Loucy (cell line): Measurements from ENCODE around the gene CRACR2A.

Experiments
- H2AFZ ChIP-seq: fragments of 200-600 bp; sonication (generic); 2 replicates; pipeline ENCODE4 v1.6.0; 2016; ENCODE audit warnings: antibody characterized with exemption, mild to moderate bottlenecking, low read length, moderate library complexity
- H3F3A ChIP-seq: fragments of 200-600 bp; 2 replicates; pipeline ENCODE4 v1.6.0; 2016; ENCODE audit warnings: antibody characterized with exemption, low read depth, mild to moderate bottlenecking
- H3K27me3 ChIP-seq: fragments of 200-600 bp; sonication (generic); 2 replicates; pipeline ENCODE4 v1.6.1; 2014; ENCODE audit warnings: low read length, mild to moderate bottlenecking; ENCODE audit not compliant: insufficient read depth, poor library complexity, severe bottlenecking
- H3K36me3 ChIP-seq: fragments of 200-600 bp; sonication (generic); 2 replicates; pipeline ENCODE4 v1.6.1; 2016; ENCODE audit warnings: low read length; ENCODE audit not compliant: insufficient read depth
- H3K4me1 ChIP-seq: fragments of 200-600 bp; sonication (generic); 2 replicates; pipeline ENCODE4 v1.5.1; 2014; ENCODE audit warnings: low read length, mild to moderate bottlenecking; ENCODE audit not compliant: insufficient read depth, poor library complexity, severe bottlenecking
- H3K4me2 ChIP-seq: fragments of 200-600 bp; sonication (generic); 2 replicates; pipeline ENCODE4 v1.6.0; 2014; ENCODE audit warnings: antibody characterized with exemption, low read length, low read depth, mild to moderate bottlenecking; ENCODE audit not compliant: poor library complexity, severe bottlenecking
- H3K4me3 ChIP-seq: fragments of 200-600 bp; sonication (generic); 2 replicates; pipeline ENCODE4 v1.5.1; 2014; ENCODE audit warnings: low read length, mild to moderate bottlenecking, mixed read lengths; ENCODE audit not compliant: poor library complexity, severe bottlenecking
- H3K79me2 ChIP-seq: fragments of 200-600 bp; sonication (generic); 2 replicates; pipeline ENCODE4 v1.6.1; 2014; ENCODE audit warnings: low read length; ENCODE audit not compliant: insufficient read depth
- H3K9ac ChIP-seq: fragments of 200-600 bp; sonication (generic); 2 replicates; pipeline ENCODE4 v1.6.0; 2014; ENCODE audit warnings: mild to moderate bottlenecking, low read depth, low read length, moderate library complexity; ENCODE audit not compliant: poor library complexity, severe bottlenecking
- H3K9me2 ChIP-seq: fragments of 200-600 bp; sonication (generic); replicated peaks from 2 replicates; pipeline ENCODE4 v1.6.1; 2016; ENCODE audit warnings: low read depth, low read length, mixed read lengths
- H3K9me3 ChIP-seq: fragments of 200-600 bp; sonication (generic); 2 replicates; pipeline ENCODE4 v1.6.1; 2014; ENCODE audit warnings: mild to moderate bottlenecking, antibody characterized with exemption, low read length, low read depth; ENCODE audit not compliant: insufficient read depth
- H4K20me1 ChIP-seq: fragments of 200-600 bp; sonication (generic); 2 replicates; pipeline ENCODE4 v1.6.0; 2014; ENCODE audit warnings: antibody characterized with exemption, low read length, mild to moderate bottlenecking; ENCODE audit not compliant: insufficient read depth, poor library complexity, severe bottlenecking
- CTCF ChIP-seq: fragments of 200-600 bp; sonication (generic); conservative IDR thresholded peaks from 2 replicates; pipeline ENCODE4 v1.5.1; 2014; ENCODE audit warnings: mild to moderate bottlenecking, antibody characterized with exemption, low read length
- EZH2phosphoT487 ChIP-seq: fragments of 200-600 bp; IDR thresholded peaks from 2 replicates; pipeline ENCODE4 v1.6.1; 2018; ENCODE audit warnings: antibody characterized with exemption, mild to moderate bottlenecking, moderate library complexity, borderline replicate concordance

CRACR2A gene

GRCh38 chr12:3634348-3634747 lies 118.6 kb downstream of the CRACR2A start:
- Histone ChIP-seq H3F3A (no peaks in the 10 kb centered on the region), H4K20me1 (no peaks in the 10 kb centered on the region), H3K4me3 (no peak overlapping the region), H3K9me3 (no peaks in the 10 kb centered on the region), H3K4me2 (no peak overlapping the region), H3K27me3 (no peaks in the 10 kb centered on the region), H3K9ac (no peak overlapping the region), H3K9me2 (no peaks in the 10 kb centered on the region), H3K4me1 (peaks cover 9% of the 10 kb centered on the region), H3K36me3 (no peaks in the 10 kb centered on the region; the same call in 1 of the 2 replicates), H2AFZ (no peak overlapping the region), H3K79me2 (no peaks in the 10 kb centered on the region)
- TF ChIP-seq CTCF (no peak), EZH2phosphoT487 (no peak)

- H3K4me2 ChIP-seq, result no peak overlapping the region
- no peaks in the 10 kb centered on the region for H3K79me2 ChIP-seq
- H4K20me1 ChIP-seq, result no peaks in the 10 kb centered on the region
- H3F3A ChIP-seq, result no peaks in the 10 kb centered on the region
- TF ChIP-seq CTCF (no peak), EZH2phosphoT487 (no peak)
- H3K36me3 ChIP-seq, result no peaks in the 10 kb centered on the region; the same call in 1 of the 2 replicates
- H3K4me1 ChIP-seq, result peaks cover 9% of the 10 kb centered on the region
- no peak overlapping the region for H3K4me3 ChIP-seq
- H3K27me3 ChIP-seq, result no peaks in the 10 kb centered on the region
- H3K9me2 ChIP-seq, result no peaks in the 10 kb centered on the region
- no peak overlapping the region for H3K9ac ChIP-seq
- H2AFZ ChIP-seq, result no peak overlapping the region
- no peaks in the 10 kb centered on the region for H3K9me3 ChIP-seq
These were observed 119.5 kb downstream of the CRACR2A start for GRCh38 chr12:3633396-3633795.

GRCh38 chr12:3632754-3633153 lies 120.2 kb downstream of the CRACR2A start:
- TF ChIP-seq CTCF (no peak), EZH2phosphoT487 (no peak)
- peaks cover 9% of the 10 kb centered on the region for H3K4me1 ChIP-seq
- H3F3A ChIP-seq, result no peaks in the 10 kb centered on the region
- no peaks in the 10 kb centered on the region; the same call in 1 of the 2 replicates for H3K36me3 ChIP-seq
- no peaks in the 10 kb centered on the region for H3K79me2 ChIP-seq
- H3K9ac ChIP-seq, result no peak overlapping the region
- H4K20me1 ChIP-seq, result no peaks in the 10 kb centered on the region
- no peak overlapping the region for H3K4me2 ChIP-seq
- no peak overlapping the region for H3K4me3 ChIP-seq
- no peaks in the 10 kb centered on the region for H3K9me3 ChIP-seq
- H3K27me3 ChIP-seq, result no peaks in the 10 kb centered on the region
- H2AFZ ChIP-seq, result no peak overlapping the region
- no peaks in the 10 kb centered on the region for H3K9me2 ChIP-seq
